CD8-positive, alpha-beta memory T cell (primary cell): ENCODE measurements around the gene GYPC. TPM values are rescaled to one million over a fixed set of nuclear protein-coding genes. Genes with fewer than 3 reads are reported as not detected.

Experiments
- CTCF ChIA-PET: fragments of 350-600 bp; sonication (Branson Sonifier 250); formaldehyde crosslinking; loops from one replicate; lab custom pipeline; 2021; ENCODE audit warnings: antibody characterized with exemption; lab: Charles Lee
- POLR2A ChIA-PET: fragments of 350-600 bp; sonication (Branson Sonifier 250); formaldehyde crosslinking; loops from one replicate; lab custom pipeline; 2021; ENCODE audit warnings: antibody characterized with exemption; lab: Charles Lee
- DNase-seq, 5 donors: peaks; one replicate each; pipeline versions ENCODE4 v3.0.0 to v3.0.0-alpha.2; 2020 to 2022; ENCODE audit warnings: mixed read lengths in 1 of 5
- H3K27ac ChIP-seq: one replicate; pipeline ENCODE4 v1.7.0; 2013; ENCODE audit warnings: low read depth, mild to moderate bottlenecking, low read length, moderate library complexity
- H3K27me3 ChIP-seq: 2 replicates; pipeline ENCODE4 v1.7.0; 2013; ENCODE audit warnings: low read length, mild to moderate bottlenecking; ENCODE audit not compliant: insufficient read depth, poor library complexity, severe bottlenecking
- H3K36me3 ChIP-seq: 2 replicates; pipeline ENCODE4 v1.7.0; 2013; ENCODE audit warnings: mild to moderate bottlenecking, low read length, moderate library complexity; ENCODE audit not compliant: insufficient read depth
- H3K4me1 ChIP-seq: 2 replicates; pipeline ENCODE4 v1.7.0; 2013; ENCODE audit warnings: mild to moderate bottlenecking, low read length, moderate library complexity; ENCODE audit not compliant: insufficient read depth
- H3K4me3 ChIP-seq: 2 replicates; pipeline ENCODE4 v1.7.0; 2013; ENCODE audit warnings: mild to moderate bottlenecking, low read length
- H3K9me3 ChIP-seq: 2 replicates; pipeline ENCODE4 v1.7.0; 2013; ENCODE audit warnings: mild to moderate bottlenecking, low read length
- H3K27ac Mint-ChIP-seq, 8 donors: one replicate each; pipeline ENCODE4 v1.8.0; 2020 to 2021; ENCODE audit warnings: mixed read lengths in 8 of 8, mild to moderate bottlenecking in 6 of 8, inconsistent platforms in 3 of 8, moderate library complexity in 3 of 8
- H3K27me3 Mint-ChIP-seq, 2 donors: one replicate each; pipeline ENCODE4 v1.8.0; 2020 to 2021; ENCODE audit warnings: mixed read lengths in 2 of 2, mild to moderate bottlenecking in 1 of 2, moderate library complexity in 1 of 2
- H3K36me3 Mint-ChIP-seq, 3 donors: one replicate each; pipeline ENCODE4 v1.8.0; 2020 to 2021; ENCODE audit warnings: mixed read lengths in 3 of 3, inconsistent platforms in 1 of 3, mild to moderate bottlenecking in 1 of 3
- H3K4me1 Mint-ChIP-seq, 3 donors: one replicate each; pipeline ENCODE4 v1.8.0; 2020 to 2021; ENCODE audit warnings: mixed read lengths in 3 of 3, inconsistent platforms in 1 of 3, mild to moderate bottlenecking in 1 of 3
- H3K4me3 Mint-ChIP-seq, 7 donors: one replicate each; pipeline ENCODE4 v1.8.0; 2020 to 2021; ENCODE audit warnings: mixed read lengths in 7 of 7, mild to moderate bottlenecking in 6 of 7, moderate library complexity in 4 of 7, inconsistent platforms in 2 of 7
- H3K9me3 Mint-ChIP-seq, 5 donors: one replicate each; pipeline ENCODE4 v1.8.0; 2020 to 2022; ENCODE audit warnings: mixed read lengths in 5 of 5, mild to moderate bottlenecking in 3 of 5, moderate library complexity in 2 of 5, inconsistent platforms in 1 of 5
- polyA plus RNA-seq: library from polyadenylated mRNA; unstranded; fragments of 300-500 nt; fragmentation: Illumina TruSeq; gene quantifications from one replicate; pipeline ENCODE4 v1.2.3, GENCODE V29; 2021
- total RNA-seq, 2 experiments: library from RNA; stranded (reverse); gene quantifications; one replicate each; pipeline ENCODE4 v1.2.3, GENCODE V29; 2021

GYPC gene
- total and polyA plus RNA-seq, 3 experiments from 2014 or later = 102 to 226 (median 102) TPM

DNA sequence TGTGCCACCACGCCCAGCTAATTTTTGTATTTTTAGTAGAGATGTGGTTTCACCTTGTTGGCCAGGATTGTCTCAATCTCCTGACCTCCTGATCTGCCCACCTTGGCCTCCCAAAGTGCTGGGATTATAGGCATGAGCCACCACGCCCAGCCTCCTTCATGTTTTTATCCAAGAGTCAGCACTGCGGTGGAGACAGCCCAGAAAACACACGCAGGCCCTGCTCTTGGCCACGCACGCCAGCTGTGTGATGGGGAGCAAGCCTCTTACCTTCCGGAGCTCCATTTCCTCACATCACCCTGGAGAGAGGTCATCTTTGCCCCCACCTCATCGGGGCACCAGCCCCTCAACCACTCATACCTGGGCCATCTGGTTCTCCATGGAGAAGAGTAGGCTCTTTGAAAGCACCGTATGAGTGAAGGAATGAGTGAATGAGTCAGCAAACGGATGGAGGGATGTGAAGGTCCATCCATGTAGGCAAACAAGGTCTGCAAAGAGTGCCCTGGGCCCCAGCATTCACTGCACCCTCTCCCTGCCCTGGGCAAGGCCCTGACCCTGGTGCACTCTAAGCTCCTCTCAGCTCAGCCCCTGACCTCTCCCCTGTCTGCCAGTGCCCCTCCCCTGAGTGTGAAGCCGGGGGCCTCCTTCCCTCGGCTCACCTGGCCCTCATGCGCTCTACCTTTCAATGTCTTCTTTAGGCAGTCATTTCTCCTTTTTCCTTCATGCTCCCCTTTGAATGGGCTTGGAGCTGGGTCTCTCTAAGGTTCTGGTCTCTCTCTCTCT lies 7.4 kb downstream of the GYPC start:
- Histone ChIP-seq H3K36me3 (no peaks in the 10 kb centered on the region), H3K27ac (peak overlapping the region; percentile 55), H3K4me3 (no peak overlapping the region), H3K9me3 (no peaks in the 10 kb centered on the region), H3K4me1 (peaks cover 94% of the 10 kb centered on the region), H3K27me3 (no peaks in the 10 kb centered on the region)
- H3K27me3 Mint-ChIP-seq = no peaks in the 10 kb centered on the region
- peaks cover 0 to 46% (median 14%) of the 10 kb centered on the region in 3 donors for H3K36me3 Mint-ChIP-seq
- H3K4me1 Mint-ChIP-seq = peaks cover 88 to 99% (median 98%) of the 10 kb centered on the region in 3 donors
- POLR2A ChIA-PET = interaction anchor here (0.7 kb wide), 1 partner anchor 13 kb away, joined by 3 read pairs; no protein-coding TSS in a partner anchor
- H3K4me3 Mint-ChIP-seq = peak overlapping the region; percentile 65 to 84 (median 72)
- peak overlapping the region; percentile 89 to 98 (median 94) for H3K27ac Mint-ChIP-seq
- CTCF ChIA-PET = interaction anchor here (1.4 to 2.9 kb wide), 2 partner anchors 29 to 135 kb away, joined by 7 to 10 read pairs; no protein-coding TSS in a partner anchor
- DNase-seq = no peak
- no peaks in the 10 kb centered on the region for H3K9me3 Mint-ChIP-seq

DNA sequence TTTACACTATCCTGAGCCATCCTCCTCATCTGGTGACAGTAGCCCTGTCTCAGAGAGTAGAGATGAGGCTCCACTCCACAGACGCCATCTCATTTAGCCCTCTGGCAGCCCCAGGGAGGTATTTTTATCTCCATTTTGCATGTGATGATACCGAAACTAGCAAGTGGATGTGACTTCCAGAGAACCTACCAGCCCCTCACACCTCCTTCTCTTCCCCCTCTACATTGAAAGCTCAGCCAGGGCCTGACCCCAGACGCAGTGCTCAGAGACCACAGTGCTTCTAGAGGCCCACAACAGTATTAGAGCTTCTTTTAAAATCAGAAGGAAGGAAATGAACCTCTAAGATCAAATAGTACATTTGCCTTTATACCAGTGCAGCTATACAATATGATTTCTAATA lies 8.3 kb downstream of the GYPC start:
- Histone ChIP-seq H3K4me1 (peaks cover 92% of the 10 kb centered on the region), H3K36me3 (no peaks in the 10 kb centered on the region), H3K27me3 (no peaks in the 10 kb centered on the region), H3K4me3 (peak overlapping the region; percentile 40), H3K9me3 (no peaks in the 10 kb centered on the region), H3K27ac (peak overlapping the region; percentile 55)
- Mint-ChIP-seq H3K27ac (peak overlapping the region; percentile 89 to 98 (median 94)), H3K4me1 (peaks cover 86 to 99% (median 98%) of the 10 kb centered on the region in 3 donors), H3K36me3 (peaks cover 0 to 52% (median 9%) of the 10 kb centered on the region in 3 donors), H3K9me3 (no peaks in the 10 kb centered on the region), H3K4me3 (peak overlapping the region; percentile 65 to 80 (median 72)), H3K27me3 (no peaks in the 10 kb centered on the region)
- ChIA-PET POLR2A (no interaction called here), CTCF (interaction anchor here (1.2 to 2.9 kb wide), 4 partner anchors 12 to 136 kb away, joined by 3 to 10 read pairs (median 5); no protein-coding TSS in a partner anchor)
- DNase-seq = peak in 3 of 5 donors; percentile 55 to 58 (median 58)

DNA sequence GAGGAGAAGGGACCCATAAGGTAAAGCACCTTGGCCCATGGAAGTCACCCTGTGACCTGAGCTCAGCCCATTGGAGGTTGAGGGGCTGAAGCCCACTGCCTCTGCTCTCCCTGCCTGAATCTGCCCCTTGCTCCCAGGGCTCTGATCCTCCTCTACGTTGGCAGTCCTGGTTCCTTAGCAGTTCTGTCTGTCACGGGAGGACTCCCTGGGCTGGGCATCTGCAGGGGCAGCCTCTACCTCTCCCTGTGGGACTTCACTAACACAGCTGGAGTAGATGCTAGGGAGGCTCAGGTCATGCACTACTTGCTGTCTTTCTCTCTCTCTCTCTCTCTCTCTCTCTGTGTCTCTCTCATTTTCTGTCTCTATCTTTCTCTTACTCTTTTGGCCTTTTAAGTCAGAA lies 8.7 kb downstream of the GYPC start:
- POLR2A ChIA-PET = no interaction called here
- no peaks in the 10 kb centered on the region for H3K27me3 Mint-ChIP-seq

DNA sequence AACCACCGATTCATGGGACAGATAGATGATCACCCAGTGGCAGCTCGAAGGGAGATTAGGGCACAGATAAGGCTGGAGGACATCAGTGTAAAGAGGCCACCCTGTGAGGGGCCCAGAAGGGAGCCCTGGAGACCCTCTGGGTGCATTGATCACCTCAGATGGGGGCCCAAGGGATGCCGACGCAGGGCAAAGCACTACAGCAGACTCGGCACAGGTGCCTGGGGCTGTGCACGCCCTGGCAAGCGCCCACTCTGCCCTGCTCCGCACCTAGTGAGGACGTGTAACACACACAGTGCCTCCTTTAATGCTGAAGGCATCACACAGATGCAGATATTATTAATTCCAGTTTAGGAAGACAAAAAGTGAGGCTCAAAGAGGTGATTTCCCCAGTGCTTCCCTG lies 9.5 kb downstream of the GYPC start:
- CTCF ChIA-PET = interaction anchor here (1.5 to 2.9 kb wide), 3 partner anchors 97 to 137 kb away, joined by 3 to 10 read pairs (median 6); no protein-coding TSS in a partner anchor
- Mint-ChIP-seq H3K9me3 (no peaks in the 10 kb centered on the region), H3K36me3 (peaks cover 0 to 60% (median 11%) of the 10 kb centered on the region in 3 donors), H3K27ac (peak overlapping the region in 6 of 8 donors; percentile 90 to 97 (median 92)), H3K4me1 (peaks cover 84 to 98% (median 96%) of the 10 kb centered on the region in 3 donors), H3K4me3 (peak overlapping the region in 3 of 7 donors; percentile 28 to 43 (median 38)), H3K27me3 (no peaks in the 10 kb centered on the region)
- Histone ChIP-seq H3K27ac (no peak overlapping the region), H3K9me3 (no peaks in the 10 kb centered on the region), H3K4me1 (peaks cover 89% of the 10 kb centered on the region), H3K4me3 (no peak overlapping the region), H3K27me3 (no peaks in the 10 kb centered on the region), H3K36me3 (peaks cover 5% of the 10 kb centered on the region)
- no peak for DNase-seq
- POLR2A ChIA-PET = no interaction called here

More for the DNA sequence above, 8.7 kb downstream of the GYPC start:
- Mint-ChIP-seq H3K4me3 (peak overlapping the region; percentile 28 to 80 (median 72)), H3K36me3 (peaks cover 0 to 54% (median 9%) of the 10 kb centered on the region in 3 donors), H3K9me3 (no peaks in the 10 kb centered on the region), H3K27ac (peak overlapping the region; percentile 89 to 97 (median 92)), H3K4me1 (peaks cover 83 to 98% (median 96%) of the 10 kb centered on the region in 3 donors)
- DNase-seq = no peak
- H3K9me3 ChIP-seq = no peaks in the 10 kb centered on the region
- CTCF ChIA-PET = interaction anchor here (1.2 to 2.9 kb wide), 4 partner anchors 11 to 137 kb away, joined by 3 to 10 read pairs (median 5); no protein-coding TSS in a partner anchor
- H3K27ac ChIP-seq = peak overlapping the region; percentile 55
- peaks cover under 1% of the 10 kb centered on the region for H3K36me3 ChIP-seq
- no peaks in the 10 kb centered on the region for H3K27me3 ChIP-seq
- peak overlapping the region; percentile 40 for H3K4me3 ChIP-seq
- peaks cover 91% of the 10 kb centered on the region for H3K4me1 ChIP-seq

DNA sequence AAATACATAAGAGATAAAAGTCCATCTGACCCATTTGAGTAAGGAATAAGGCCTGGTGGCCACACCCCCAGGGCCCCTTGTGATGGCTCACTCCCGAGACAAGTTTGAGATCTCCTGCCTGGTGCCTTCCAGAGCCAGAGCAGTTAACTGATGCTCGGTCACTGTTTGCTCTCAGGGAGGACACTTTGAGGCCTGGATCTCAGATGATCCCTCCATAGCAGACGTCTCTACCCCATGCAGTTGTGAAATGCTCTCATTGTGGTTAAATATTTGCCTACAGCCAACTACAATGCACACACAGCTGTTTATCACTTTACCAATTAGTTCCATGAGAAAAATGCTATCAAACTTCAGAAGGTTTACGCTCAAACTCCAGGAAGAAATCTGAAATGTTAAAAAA lies 12.3 kb downstream of the GYPC start:
- Mint-ChIP-seq H3K27me3 (no peaks in the 10 kb centered on the region), H3K27ac (peak overlapping the region in 2 of 8 donors; percentile 26 to 45), H3K4me3 (no peak overlapping the region), H3K36me3 (peaks cover 2 to 71% (median 13%) of the 10 kb centered on the region in 3 donors), H3K9me3 (no peaks in the 10 kb centered on the region), H3K4me1 (peaks cover 80 to 95% (median 95%) of the 10 kb centered on the region in 3 donors)
- H3K36me3 ChIP-seq = peaks cover 12% of the 10 kb centered on the region
- POLR2A ChIA-PET = no interaction called here
- H3K4me3 ChIP-seq = no peak overlapping the region
- H3K9me3 ChIP-seq = no peaks in the 10 kb centered on the region
- H3K4me1 ChIP-seq = peaks cover 72% of the 10 kb centered on the region
- no peaks in the 10 kb centered on the region for H3K27me3 ChIP-seq
- DNase-seq = no peak
- H3K27ac ChIP-seq = no peak overlapping the region
- CTCF ChIA-PET = no interaction called here

DNA sequence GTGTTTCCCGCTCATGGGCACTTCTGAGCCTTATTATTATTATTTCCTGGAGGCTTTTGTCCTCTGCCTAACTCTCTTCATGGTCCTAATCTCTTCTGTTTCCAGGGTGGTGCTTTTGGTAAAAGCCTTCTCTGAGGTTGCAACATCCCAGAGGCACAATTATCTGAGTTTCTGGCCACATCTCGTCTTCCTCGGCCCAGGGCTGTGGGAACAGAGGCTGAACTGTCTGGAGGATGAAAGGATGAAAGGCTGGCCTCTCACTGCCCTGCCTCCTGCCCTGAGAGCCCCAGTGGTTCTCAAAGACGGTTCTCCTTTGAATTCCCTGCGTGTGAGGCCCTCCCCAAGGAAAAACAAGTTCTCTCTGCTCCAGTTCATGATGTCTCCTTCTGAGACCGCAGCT lies 13.8 kb downstream of the GYPC start:
- no peaks in the 10 kb centered on the region for H3K27me3 Mint-ChIP-seq
- peaks cover 68 to 88% (median 83%) of the 10 kb centered on the region in 3 donors for H3K4me1 Mint-ChIP-seq
- no peak overlapping the region for H3K4me3 Mint-ChIP-seq
- no peak for DNase-seq
- Histone ChIP-seq H3K4me3 (no peak overlapping the region), H3K27ac (no peak overlapping the region), H3K4me1 (peaks cover 57% of the 10 kb centered on the region), H3K9me3 (no peaks in the 10 kb centered on the region), H3K27me3 (no peaks in the 10 kb centered on the region), H3K36me3 (peaks cover 12% of the 10 kb centered on the region)
- ChIA-PET POLR2A (no interaction called here), CTCF (interaction anchor here (1.4 to 1.5 kb wide), 2 partner anchors 17 to 141 kb away, joined by 3 to 4 read pairs; no protein-coding TSS in a partner anchor)
- H3K36me3 Mint-ChIP-seq = peaks cover 9 to 79% (median 16%) of the 10 kb centered on the region in 3 donors
- peaks cover 0 to 4% (median 0%) of the 10 kb centered on the region in 5 donors for H3K9me3 Mint-ChIP-seq
- H3K27ac Mint-ChIP-seq = peak overlapping the region in 2 of 8 donors; percentile 49 to 68

DNA sequence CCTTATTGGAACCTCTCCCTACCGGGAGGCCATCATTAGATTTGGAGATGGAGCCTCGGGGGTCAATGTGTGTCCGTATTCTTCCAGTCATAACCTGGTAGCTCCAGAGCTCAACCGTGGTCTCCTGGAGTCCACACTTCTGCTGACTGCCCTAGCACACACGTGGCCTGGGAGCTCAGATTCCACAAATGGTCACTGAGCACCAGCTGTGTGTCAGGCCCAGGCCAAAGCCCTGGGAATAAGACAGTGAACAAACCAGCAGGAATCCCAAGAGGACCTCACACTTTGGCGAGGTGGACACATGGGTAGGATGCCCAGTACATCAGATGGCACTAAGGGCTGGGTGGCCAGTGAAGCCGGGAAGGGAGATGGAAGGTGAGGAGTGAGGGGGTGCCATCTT lies 15.5 kb downstream of the GYPC start:
- Mint-ChIP-seq H3K9me3 (peaks cover 4 to 12% (median 10%) of the 10 kb centered on the region in 5 donors), H3K27ac (peak overlapping the region in 5 of 8 donors; percentile 29 to 68 (median 67)), H3K4me1 (peaks cover 59 to 85% (median 80%) of the 10 kb centered on the region in 3 donors), H3K4me3 (no peak overlapping the region), H3K36me3 (peaks cover 24 to 87% (median 25%) of the 10 kb centered on the region in 3 donors), H3K27me3 (no peaks in the 10 kb centered on the region)
- ChIA-PET POLR2A (no interaction called here), CTCF (no interaction called here)
- H3K27ac ChIP-seq = no peak overlapping the region
- peaks cover 12% of the 10 kb centered on the region for H3K36me3 ChIP-seq
- DNase-seq = no peak
- H3K4me3 ChIP-seq = no peak overlapping the region
- peaks cover 46% of the 10 kb centered on the region for H3K4me1 ChIP-seq
- peaks cover 6% of the 10 kb centered on the region for H3K9me3 ChIP-seq
- H3K27me3 ChIP-seq = no peaks in the 10 kb centered on the region
